Mucosa of descending colon (tissue), 3 donors: ENCODE data around the gene WDR7. TPM values are rescaled to one million over a fixed set of nuclear protein-coding genes. Genes with fewer than 3 reads are reported as not detected.

Experiments
- ATAC-seq: fragments of 200-7000 bp; cut with Tn5 transposase; one replicate; pipeline ENCODE4 v1.9.1; 2020; ENCODE audit warnings: mild to moderate bottlenecking, moderate library complexity
- DNase-seq, 3 donors: peaks; one replicate each; pipeline ENCODE4 v3.0.0-alpha.2; 2020
- H3K36me3 ChIP-seq: fragments of 200-600 bp; one replicate; pipeline ENCODE4 v1.8.0; 2021; ENCODE audit warnings: low read depth, mild to moderate bottlenecking
- H3K4me1 ChIP-seq: fragments of 200-600 bp; one replicate; pipeline ENCODE4 v1.8.0; 2021; ENCODE audit warnings: low read depth, mild to moderate bottlenecking
- H3K4me3 ChIP-seq: fragments of 200-600 bp; one replicate; pipeline ENCODE4 v1.8.0; 2021; ENCODE audit warnings: mild to moderate bottlenecking
- H3K9me3 ChIP-seq: fragments of 200-600 bp; one replicate; pipeline ENCODE4 v1.8.0; 2021; ENCODE audit warnings: mild to moderate bottlenecking
- intact Hi-C, 2 donors: fragments of 100-400 bp; cut with DNase I in 1 of 2; cut with micrococcal nuclease in 1 of 2; formaldehyde crosslinking; loops; one replicate each; pipeline versions ENCODE4 v1.11.0 to v1.11.1; 2022; cut with DNase I, micrococcal nuclease
- total RNA-seq, 3 donors: library from RNA; stranded (reverse); fragmentation: NEBNext Ultra II Directional in 2 of 3; extraction: Animal tissue kit (Norgen Biotek cat#: 25700) in 2 of 3; gene quantifications; one replicate each; pipeline versions ENCODE4 v1.2.1 to v1.2.4, GENCODE V29; 2021 to 2023
- TF ChIP-seq, protein P1 (sequence below): fragments of 200-600 bp; IDR thresholded peaks from one replicate; pipeline ENCODE4 v1.8.0; 2022; ENCODE audit warnings: antibody characterized with exemption, mild to moderate bottlenecking
- donor health status: DM: no; HTN: no; CAD: no; lungs with moderate emphysema.
- donor health status: DM: no; HTN: no; CAD: no.
- donor health status: DM: no; HTN: yes; CAD: no.

The WDR7 gene
- total RNA-seq, 3 donors from 2014 or later: 28.4 to 38.8 (median 29.3) TPM

DNA sequence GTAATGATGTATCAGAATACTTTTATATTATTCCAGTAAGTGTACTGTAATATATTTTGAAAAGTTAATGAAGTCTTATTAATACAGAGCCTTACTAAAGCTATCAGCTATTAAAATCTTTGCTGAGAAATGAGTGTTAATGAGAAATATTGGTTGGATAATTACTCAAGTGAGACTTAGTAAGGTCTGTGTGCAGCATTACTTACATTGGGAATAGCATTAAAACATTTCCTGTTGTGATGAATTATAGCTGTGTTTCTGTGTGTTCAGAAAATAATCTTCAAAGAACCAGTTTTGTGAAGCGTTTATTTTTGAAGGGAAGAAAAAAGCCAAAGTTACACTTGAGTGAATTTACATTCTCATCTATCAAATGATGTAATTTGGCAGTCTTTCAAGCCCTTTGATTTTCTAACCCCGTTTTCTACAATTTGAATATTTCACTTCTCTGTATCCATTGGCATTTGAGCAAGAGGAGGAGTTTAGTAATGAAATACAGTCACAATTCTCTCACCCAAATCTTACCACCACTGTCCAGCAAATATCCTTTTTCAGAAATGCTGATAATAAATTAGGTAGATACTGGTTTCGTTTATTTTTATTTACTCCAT is 372.2 kb downstream of the WDR7 start:
- no peak for ATAC-seq
- intact Hi-C loops: no loop called here

DNA sequence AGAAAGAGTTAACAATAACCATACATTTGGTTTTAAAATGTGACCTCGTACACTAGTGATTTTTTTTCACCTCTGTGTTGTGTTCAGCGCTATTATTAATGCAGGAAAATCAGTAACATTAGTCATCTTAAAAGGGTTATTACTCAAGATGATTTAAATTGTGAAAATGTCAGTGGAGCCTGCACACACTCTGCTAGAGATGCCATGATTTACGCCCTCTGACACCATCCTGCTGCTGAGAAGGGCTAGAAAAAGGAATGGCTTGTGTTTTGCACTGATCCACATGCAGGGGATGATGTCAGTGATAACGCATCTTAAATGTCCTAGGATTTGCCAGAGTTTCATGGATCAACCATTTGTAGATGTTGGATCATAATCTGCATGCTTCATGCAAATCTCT is 374.4 kb downstream of the WDR7 start:
- intact Hi-C loops: no loop called here
- Histone ChIP-seq H3K9me3 (no peaks in the 10 kb centered on the region), H3K4me1 (no peaks in the 10 kb centered on the region), H3K36me3 (no peaks in the 10 kb centered on the region), H3K4me3 (no peak overlapping the region)
- TF ChIP-seq, protein P1, sequence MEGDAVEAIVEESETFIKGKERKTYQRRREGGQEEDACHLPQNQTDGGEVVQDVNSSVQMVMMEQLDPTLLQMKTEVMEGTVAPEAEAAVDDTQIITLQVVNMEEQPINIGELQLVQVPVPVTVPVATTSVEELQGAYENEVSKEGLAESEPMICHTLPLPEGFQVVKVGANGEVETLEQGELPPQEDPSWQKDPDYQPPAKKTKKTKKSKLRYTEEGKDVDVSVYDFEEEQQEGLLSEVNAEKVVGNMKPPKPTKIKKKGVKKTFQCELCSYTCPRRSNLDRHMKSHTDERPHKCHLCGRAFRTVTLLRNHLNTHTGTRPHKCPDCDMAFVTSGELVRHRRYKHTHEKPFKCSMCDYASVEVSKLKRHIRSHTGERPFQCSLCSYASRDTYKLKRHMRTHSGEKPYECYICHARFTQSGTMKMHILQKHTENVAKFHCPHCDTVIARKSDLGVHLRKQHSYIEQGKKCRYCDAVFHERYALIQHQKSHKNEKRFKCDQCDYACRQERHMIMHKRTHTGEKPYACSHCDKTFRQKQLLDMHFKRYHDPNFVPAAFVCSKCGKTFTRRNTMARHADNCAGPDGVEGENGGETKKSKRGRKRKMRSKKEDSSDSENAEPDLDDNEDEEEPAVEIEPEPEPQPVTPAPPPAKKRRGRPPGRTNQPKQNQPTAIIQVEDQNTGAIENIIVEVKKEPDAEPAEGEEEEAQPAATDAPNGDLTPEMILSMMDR: no peak
- DNase-seq (no peak), ATAC-seq (no peak)

More for the DNA sequence above, 372.2 kb downstream of the WDR7 start:
- Histone ChIP-seq H3K4me3 (no peak overlapping the region), H3K36me3 (no peaks in the 10 kb centered on the region), H3K9me3 (no peaks in the 10 kb centered on the region), H3K4me1 (no peaks in the 10 kb centered on the region)
- no peak for DNase-seq
- TF ChIP-seq, protein P1: no peak

DNA sequence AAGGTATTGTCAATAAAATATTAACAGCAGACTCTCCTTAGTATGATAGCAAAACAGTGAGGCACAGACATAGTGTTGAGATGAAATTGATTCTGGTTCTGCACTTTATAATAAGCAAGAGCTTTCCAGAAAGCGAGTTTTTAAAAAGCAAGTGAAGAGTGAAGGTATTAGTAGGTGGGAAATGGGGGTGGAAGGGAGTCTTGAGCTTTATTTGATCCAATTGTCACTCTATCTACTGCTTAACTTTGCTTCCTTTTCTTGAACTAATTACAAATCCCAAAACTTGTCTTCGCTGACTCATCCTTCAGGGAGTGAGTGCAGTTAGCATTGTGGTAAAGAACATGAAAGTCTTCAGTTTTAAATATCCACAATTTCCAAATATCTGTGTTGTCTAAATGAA is 375.2 kb downstream of the WDR7 start:
- Histone ChIP-seq H3K36me3 (no peaks in the 10 kb centered on the region), H3K9me3 (no peaks in the 10 kb centered on the region), H3K4me3 (no peak overlapping the region), H3K4me1 (no peaks in the 10 kb centered on the region)
- intact Hi-C loops: no loop called here
- no peak for ATAC-seq
- no peak for DNase-seq
- TF ChIP-seq, protein P1: no peak

DNA sequence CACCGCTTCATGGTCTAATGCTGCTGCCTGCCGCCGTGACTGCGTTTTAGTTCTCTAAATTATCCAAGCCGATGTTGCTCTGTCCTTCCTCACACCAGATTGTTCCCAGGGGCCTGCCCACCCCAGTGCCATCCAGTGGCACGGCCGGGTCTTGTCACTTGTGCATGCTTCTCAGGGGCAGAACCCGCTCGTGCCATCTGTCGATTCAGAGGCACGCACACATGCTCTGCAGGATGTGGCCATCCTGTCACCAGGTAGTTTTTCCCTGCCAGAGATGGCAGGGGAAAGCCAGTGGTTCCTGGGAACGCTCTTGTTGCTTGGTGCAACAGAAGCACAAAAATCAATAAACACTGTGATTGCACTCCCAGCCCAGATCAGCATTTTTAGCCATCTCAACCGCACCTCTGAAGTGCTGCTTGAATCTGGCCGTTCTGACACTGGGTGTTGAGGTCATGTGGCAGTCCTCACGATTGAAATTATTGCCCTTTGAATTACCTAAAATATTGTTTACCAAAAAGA is 376.1 kb downstream of the WDR7 start:
- TF ChIP-seq, protein P1: no peak
- Histone ChIP-seq H3K4me1 (no peaks in the 10 kb centered on the region), H3K9me3 (no peaks in the 10 kb centered on the region), H3K4me3 (no peak overlapping the region), H3K36me3 (no peaks in the 10 kb centered on the region)
- intact Hi-C loops: no loop called here
- DNase-seq (no peak), ATAC-seq (no peak)

DNA sequence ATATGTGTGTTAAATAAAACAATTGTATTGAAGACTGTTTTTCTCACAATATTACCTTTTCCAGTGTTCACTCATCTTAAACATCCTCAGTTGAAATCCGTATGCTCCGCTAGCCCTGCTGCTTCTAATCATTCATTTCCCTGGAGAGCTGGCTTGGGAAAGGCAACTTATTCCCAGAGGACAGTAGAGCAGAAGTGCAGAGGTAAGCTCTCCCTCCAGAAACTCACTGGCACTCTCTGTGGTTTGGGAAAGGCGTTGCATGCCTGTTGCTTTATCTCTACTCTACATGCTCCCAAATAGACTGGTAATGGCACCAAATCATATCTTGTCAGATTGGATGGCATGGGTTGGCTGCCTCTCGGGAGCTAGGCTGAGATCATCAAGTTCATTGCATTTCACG is 378.6 kb downstream of the WDR7 start:
- Histone ChIP-seq H3K36me3 (no peaks in the 10 kb centered on the region), H3K9me3 (no peaks in the 10 kb centered on the region), H3K4me3 (no peak overlapping the region), H3K4me1 (no peaks in the 10 kb centered on the region)
- TF ChIP-seq, protein P1: no peak
- intact Hi-C loops: no loop called here
- ATAC-seq: peak; percentile 47
- no peak for DNase-seq
